ENCODE data around the gene PALLD. TPM values are rescaled to one million over a fixed set of nuclear protein-coding genes. Genes with fewer than 3 reads are reported as not detected.

PALLD gene
- total RNA-seq, 1 donor from 2014 or later, result 8.9 TPM

GRCh38 chr4:168553714-168554370 is 57.0 kb downstream of the PALLD start:
- DNase-seq (ENCODE audit: low spot score), result no peak
- ATAC-seq, result no peak

DNA sequence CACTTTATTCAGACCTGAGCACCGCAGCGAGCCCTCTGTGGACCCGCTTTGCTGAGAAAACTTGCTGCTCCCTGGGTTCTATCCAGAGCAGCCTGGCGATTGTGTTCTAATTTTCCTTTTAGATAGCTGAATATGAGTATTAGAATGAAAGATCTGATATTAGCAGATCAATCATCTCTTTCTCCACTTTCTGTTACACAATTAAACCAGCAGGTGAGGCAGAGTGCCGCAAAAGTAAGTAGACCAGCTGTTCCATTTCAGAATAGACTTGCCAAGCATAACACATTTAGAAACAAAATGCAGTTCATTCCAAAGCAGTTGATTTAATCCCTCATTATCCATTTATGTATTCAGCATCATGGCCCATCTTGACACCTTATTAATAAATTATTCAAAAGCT is 58.6 kb downstream of the PALLD start:
- no peak for DNase-seq (ENCODE audit: low spot score)
- ATAC-seq, result no peak

DNA sequence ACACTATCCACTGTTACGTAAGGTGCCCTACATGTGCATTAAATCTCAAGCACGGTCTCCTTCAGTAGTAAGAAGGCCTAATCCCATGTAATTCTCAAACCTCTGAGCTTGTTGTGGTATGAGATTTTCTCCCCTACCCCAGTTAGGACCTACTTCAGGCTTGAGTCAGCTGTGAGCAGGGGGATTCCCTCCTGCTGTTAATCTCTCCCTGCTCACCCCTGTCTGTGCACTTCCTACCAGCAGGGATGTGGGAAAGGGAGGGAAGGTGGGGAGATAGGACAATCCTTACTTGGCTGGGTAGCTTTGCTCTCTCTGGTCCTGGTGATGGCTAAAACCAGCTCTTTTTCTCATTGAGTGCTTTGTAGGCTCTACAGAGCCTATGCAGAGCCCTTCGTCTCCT is 60.8 kb downstream of the PALLD start:
- no peak for ATAC-seq
- DNase-seq (ENCODE audit: low spot score), result no peak

- DNase-seq (ENCODE audit: low spot score), result no peak
- no peak for ATAC-seq
Measured at GRCh38 chr4:168558599-168558998, 61.7 kb downstream of the PALLD start.

- DNase-seq (ENCODE audit: low spot score), result no peak
- ATAC-seq, result no peak
Measured at GRCh38 chr4:168560184-168561180, 63.6 kb downstream of the PALLD start.

DNA sequence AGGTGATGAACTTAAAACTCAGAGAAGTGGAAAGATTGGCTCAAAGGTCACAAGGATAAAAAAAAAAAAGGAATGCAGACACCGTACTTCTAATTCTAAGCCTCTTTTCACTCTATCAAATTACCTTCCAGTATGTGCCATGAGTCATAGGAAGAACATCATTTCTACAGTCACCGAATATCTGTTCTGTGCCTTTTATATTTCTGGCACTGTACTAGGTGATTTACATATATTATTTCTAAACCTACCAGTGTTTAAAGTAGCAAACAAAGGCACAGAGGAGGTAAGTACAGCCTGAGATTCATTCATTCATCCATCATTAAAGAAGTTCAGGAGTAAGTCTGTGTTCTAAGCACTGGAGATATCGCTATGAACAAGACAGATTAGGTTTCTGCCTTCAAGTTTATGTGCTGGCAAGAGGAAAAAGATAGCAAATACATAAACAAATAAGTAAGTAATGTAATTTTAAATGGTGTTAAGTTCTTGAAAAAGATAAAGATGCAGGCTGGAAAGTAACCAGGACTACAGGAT is 65.3 kb downstream of the PALLD start:
- DNase-seq (ENCODE audit: low spot score) (no peak), ATAC-seq (no peak)

DNA sequence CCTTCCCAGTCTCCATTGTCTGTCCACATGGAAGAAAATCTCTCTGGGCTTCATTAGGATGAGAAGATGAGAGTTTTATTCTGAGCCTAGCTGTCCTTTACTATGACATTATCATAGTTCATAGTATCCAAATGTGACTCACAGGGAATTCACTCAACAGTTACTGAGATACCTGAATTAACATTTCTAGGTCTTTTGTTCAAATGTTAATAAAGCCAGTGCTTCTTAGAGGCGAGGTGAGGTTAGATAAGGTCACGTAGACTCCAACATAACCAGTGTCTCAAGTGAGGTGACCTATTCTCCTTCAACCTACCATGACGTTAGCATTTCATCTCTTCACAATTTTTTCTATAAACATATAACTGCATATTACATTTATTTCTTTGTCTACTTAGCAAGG is 67.2 kb downstream of the PALLD start:
- no peak for DNase-seq (ENCODE audit: low spot score)
- no peak for ATAC-seq

GRCh38 chr4:168565130-168565529 is 68.3 kb downstream of the PALLD start:
- DNase-seq (ENCODE audit: low spot score), result no peak
- no peak for ATAC-seq

GRCh38 chr4:168566726-168567125 is 69.9 kb downstream of the PALLD start:
- DNase-seq (ENCODE audit: low spot score), result no peak
- ATAC-seq, result no peak

- no peak for DNase-seq (ENCODE audit: low spot score)
- ATAC-seq, result peak; percentile 47
Measured at GRCh38 chr4:168569066-168569930, 72.4 kb downstream of the PALLD start.

GRCh38 chr4:168569931-168570276 is 73.1 kb downstream of the PALLD start:
- DNase-seq (ENCODE audit: low spot score) (no peak), ATAC-seq (no peak)

GRCh38 chr4:168570466-168570865 is 73.6 kb downstream of the PALLD start:
- DNase-seq (ENCODE audit: low spot score) (no peak), ATAC-seq (no peak)

DNA sequence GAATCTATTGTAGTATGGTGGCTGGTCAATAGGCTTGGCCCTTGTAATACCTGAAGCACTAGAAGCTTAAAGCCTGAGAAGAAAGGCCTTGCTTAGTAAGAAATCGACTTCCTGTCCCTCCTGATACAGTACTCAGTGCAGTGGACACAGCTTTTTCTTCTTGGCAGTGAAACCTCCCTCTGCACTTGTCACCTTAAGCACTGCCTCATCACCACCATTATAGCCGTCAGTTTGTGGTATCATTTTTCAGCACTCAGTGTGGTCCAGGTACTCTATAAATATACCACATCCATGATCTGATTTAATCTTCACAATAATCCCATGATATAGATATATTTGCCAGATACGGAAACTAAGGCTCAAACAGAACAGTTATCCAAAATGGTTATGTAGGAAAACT is 75.2 kb downstream of the PALLD start:
- ATAC-seq (no peak), DNase-seq (ENCODE audit: low spot score) (no peak)

DNA sequence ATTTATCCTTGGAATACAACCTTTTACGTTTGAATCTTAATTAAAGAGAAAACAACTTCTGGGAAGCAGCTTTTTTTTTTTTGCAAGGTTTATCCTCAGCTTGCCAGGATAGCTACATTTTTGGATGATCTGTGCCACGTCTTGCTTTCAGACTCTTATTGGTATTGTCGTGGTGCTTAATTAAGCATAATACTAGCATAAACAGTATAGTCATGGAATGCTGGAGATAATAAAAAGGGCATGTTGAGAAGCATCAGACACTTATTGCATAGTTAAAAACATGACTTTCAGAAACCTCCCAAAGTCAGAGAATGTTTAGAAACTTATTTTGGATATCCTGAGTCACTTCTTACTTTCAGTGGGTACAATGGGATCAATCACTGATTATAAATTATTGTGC is 77.0 kb downstream of the PALLD start:
- ATAC-seq (no peak), DNase-seq (ENCODE audit: low spot score) (no peak)

- no peak for DNase-seq (ENCODE audit: low spot score)
Measured at GRCh38 chr4:168574581-168575295, 77.9 kb downstream of the PALLD start.

DNA sequence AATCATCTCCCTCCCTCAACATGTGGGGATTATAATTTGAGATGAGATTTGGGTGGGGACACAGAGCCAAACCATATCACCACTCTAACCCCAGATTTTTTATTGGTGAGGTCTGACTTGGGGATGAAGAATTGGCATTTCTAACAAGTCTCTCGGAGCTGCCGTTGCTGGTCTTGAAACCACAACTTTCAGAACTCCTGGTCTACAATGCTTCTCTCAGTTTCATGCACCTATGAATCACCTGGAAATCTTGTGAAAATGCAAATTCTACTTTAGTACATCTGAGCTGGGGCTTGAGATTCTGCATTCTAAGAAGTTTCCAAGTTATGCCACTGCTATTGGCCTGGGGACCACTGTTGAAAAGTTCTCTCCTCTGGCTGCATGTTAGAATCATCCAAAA is 78.6 kb downstream of the PALLD start:
- ATAC-seq (no peak), DNase-seq (ENCODE audit: low spot score) (no peak)

More at GRCh38 chr4:168574581-168575295, 77.9 kb downstream of the PALLD start:
- ATAC-seq, result no peak

GRCh38 chr4:168577624-168578023 is 80.8 kb downstream of the PALLD start:
- DNase-seq (ENCODE audit: low spot score) (no peak), ATAC-seq (peak; percentile 71)

GRCh38 chr4:168580228-168580627 is 83.4 kb downstream of the PALLD start:
- ATAC-seq (no peak), DNase-seq (ENCODE audit: low spot score) (no peak)

GRCh38 chr4:168584321-168584771 is 87.5 kb downstream of the PALLD start:
- ATAC-seq (no peak), DNase-seq (ENCODE audit: low spot score) (no peak)
